ENCODE results near the gene KIF5C.

The KIF5C gene

DNA sequence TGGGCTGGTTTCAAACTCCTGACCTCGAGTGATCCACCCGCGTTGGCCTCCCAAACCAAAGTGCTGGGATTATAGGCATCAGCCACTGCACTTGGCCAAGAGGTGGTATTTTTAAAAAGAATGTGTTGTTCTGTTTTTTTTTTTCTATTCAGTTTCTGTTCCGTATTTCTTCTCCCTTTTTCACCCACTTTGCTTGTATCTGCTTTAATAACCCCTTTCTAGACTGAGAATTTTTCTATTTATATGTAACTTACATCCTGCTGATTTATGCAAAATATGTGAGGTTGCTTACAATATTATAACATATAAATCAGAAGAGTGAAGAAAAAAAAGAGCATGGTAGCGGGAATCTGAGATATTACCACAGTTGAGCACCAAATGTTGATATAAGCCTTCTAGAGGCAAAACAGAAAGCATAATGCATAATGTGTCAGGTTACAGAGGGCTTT lies 146.3 kb downstream of the KIF5C start:
- DNase-seq = no peak

DNA sequence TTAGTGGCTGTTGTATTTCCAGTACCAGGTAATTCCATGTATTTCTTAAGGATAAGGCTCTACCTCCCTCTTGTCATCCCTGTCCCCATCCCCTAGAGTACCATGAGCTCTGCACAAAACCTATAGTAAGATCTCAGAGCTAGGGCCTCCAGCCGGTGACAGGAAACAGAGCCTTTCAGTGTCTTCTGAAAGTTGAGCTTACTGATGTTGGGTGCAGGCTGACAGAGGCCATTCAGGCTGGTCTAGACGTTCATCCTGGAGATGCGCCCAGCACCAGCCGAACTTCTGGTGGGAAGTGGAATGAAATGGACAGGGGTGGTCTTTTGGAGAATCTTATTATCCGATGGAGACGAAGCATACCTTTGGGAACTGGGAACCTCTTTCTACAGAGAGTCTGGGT lies 146.7 kb downstream of the KIF5C start:
- DNase-seq = no peak

DNA sequence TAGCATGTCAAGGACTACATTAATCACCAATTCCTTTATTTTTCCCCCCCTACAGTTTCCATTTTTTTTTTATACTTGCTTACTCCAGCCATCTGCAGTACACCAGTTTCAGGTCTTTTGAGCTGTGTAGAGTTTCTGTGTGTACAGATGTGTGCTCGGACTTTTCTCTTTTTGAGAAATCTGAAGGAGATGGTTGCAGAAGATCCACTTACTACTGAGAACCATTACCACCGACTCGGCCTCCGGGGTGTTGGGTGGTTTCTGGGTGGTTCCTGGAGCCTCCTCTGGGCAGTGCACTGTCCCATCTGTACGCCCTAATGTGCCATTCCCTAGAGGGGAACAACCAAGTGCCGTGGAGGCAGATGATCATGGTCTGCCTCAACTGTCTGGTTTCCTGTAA lies 148.1 kb downstream of the KIF5C start:
- no peak for DNase-seq

DNA sequence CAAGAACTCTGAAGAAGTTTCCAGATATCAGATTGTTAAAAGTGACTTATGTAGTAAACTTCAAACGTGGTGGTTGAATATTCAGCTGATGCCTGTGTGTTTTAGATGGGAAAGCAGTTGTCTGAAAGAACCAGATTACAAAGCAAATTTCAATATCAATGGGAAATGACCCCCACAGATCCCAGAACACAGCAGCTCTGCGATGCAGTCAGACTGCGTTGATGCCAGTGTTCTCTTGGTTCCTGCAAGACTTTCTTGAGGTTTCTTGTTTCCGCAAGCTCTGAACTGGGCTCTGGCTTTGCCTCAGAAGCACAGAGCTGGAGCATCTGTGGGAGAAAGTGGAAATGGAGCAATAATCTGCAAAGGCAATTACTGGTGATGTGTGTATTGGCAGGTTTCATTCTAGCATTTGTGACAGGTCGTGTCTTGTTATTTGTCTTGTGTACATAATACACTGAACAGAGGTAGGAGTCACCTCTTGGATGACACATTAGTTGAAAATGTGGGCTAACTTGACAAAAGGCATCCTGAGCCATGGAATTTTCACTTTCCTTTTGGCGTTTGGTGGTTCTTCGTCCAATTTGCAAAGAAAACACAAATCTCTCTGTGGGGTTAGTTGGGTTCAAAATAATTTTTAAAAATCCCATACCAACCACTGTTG lies 152.7 kb downstream of the KIF5C start:
- DNase-seq = no peak

DNA sequence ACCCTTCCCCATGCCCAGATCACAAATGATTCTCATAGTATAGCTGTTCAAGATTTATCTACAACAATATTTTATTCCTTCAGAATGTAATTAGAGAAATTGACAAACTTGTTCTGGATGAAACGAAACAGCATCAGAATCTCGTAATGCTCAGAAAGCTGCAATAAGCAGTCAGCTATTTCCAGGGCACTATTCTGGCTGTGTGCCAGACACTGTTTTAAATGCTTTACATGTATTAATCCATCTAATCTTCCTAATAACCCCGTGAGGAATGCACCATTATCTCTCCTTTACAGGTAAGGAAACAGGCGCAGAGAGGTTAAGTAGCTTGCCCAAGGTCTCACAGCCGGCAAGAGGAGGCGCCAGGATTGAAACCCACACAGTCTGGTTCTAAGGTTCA lies 153.3 kb downstream of the KIF5C start:
- DNase-seq = no peak

DNA sequence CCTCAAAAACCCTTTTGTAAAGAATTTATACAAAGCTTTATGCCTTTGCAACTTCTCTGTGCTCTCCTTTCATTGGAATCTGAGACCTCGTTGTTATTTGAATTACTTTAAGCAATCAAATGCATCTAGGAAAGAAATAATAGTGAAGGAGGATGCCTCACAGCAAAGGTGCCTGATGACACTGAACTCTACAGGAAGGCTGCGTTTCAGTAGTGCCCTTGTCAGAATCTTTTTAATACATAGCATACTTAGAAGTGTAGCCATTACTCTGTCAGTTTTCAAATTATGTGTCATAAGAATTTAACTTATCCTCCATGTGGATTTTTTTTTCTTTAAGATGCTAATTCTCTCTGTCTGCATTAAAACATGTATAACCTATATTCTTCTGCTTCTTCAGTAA lies 153.9 kb downstream of the KIF5C start:
- DNase-seq = no peak

DNA sequence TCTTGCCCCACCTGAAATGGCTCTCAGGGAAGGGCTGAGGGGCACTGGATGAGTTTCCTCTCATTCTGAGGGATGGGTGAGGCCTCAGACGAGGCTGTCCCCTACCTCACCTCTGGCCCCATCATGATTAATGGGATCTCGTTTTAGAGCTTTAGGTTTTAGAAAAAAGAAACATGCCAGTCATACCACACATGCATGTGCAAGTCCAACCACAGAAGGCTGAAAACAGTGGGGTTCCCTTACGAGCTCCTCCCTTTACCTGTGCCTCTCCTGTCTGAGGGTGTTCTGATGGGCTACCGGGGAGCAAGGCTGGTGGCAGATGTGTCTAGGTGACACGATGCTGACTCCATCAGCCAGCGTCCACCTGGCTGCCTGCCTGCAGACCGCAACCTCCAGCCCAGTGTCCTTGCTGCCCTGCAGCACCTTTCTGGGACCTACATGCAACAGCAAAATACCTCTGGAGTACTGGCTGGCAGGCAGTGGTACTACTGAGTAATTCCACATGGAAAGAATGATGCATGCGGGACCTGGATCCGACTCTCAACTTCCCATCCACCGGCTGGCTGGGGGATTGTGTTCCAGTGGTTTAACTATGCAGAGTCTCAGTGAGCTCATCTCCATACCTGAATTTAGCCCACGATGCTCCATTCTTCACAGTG lies 154.4 kb downstream of the KIF5C start:
- DNase-seq = no peak

DNA sequence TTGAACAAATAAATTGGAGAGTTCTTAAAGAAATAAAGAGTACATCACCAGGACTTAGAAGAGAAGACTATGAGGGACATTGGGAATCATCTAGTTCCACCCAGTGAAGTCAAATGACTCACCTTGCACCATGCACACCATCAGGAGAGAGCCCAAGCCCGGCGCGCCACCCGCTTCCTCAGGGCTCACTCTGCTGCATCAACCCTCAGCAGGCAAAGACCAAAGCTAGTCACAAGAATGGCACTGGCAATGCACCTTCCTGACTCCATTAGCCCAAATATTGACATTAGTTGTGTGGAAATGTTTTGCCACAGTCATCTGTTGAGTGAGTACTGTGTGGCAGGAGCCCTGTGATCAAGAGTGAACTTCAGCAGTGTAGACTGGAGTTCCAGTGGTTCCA lies 156.4 kb downstream of the KIF5C start:
- DNase-seq = no peak

DNA sequence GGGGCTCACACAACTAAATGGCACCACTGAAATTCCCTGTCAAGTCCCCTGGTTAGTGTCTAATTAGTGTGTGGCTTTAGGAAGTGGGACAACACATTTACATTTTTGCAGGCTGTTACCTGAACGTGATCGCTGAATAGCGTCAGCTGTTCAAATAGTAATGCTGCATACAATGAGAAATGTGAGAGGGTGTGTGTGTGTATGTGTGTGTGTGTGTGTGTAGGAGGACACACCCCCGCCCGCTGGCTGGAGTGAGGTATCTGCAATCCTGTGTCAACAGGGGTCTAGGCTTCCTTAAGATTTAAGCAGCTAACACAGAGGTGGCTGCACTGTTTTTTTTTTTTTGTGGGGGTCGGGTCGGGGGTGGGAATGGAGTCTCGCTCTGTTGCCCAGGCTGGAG lies 158.7 kb downstream of the KIF5C start:
- no peak for DNase-seq

DNA sequence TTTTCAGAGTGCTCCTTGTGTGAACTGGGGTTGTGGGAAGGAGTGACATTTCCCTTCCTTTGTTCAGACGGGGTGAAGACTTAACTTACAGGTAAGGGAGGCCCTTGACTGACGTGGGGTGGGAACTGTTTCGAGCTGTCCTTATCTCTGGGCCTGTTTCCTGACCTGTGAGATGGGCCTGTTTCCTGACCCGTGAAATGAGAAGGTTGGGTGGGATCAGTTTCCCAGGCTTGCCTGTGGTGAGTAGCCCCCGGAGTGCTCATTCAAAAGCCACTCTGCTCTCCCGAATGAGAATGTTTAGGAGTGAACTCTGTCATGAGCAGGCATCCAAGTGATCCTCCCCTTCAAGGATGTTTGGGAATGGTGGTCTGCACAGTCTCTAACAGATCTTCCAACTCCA lies 159.4 kb downstream of the KIF5C start:
- DNase-seq = no peak

DNA sequence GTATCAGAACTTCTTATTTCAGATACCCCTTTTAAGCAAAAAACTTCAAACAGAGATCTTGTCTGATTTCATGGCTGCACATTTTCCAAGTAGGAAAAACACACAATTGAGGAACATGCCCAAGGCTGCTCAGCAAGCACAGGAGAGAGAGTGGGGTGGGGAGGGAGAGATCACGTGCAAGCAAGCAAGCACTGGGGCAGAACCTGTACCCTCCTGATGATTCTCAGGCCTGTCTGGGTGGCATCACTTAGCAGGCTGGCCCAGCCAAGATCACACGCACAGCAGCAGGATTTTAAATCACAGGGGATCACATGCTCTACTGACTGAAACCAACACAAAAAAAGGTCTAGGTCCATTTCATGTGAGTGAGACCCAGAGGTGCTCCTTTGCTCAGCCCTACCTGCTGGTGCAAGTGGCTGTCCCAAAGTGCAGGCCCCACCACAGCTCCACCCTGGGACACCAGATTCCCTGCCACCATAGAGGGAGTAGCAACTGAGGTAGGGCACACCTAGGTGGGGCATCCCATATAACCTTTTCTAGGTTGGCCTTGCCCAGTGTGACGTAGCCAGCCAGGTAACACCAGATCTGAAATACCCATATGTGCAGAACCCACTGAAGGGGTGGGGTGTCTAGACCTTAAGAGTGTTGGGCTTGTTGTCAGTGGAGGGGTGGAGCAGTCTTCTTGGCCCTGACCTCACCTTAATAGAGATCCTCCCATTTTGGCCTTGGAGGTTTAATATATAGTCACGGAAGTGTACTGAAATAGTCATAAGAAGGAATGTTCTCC lies 161.7 kb downstream of the KIF5C start:
- DNase-seq = no peak

DNA sequence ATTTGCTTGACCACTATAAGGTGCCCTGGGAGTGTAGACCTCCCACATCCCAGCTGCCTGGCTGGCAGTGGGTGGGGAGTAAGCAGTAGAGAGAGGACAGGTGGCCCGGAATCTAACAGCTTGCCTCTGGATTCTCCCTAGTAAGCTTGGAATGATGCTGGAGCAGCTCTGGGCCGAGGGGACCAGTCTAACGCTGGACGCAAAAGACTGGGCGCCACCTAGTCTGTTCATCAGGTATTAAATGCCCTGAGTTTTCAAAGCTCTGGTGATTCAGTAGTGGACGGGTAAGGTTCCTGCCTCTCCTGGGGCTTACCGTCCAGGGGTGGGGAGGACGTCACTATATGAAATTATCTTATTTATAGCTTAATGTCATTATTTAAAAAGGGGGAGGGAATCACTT lies 162.8 kb downstream of the KIF5C start:
- DNase-seq = no peak

DNA sequence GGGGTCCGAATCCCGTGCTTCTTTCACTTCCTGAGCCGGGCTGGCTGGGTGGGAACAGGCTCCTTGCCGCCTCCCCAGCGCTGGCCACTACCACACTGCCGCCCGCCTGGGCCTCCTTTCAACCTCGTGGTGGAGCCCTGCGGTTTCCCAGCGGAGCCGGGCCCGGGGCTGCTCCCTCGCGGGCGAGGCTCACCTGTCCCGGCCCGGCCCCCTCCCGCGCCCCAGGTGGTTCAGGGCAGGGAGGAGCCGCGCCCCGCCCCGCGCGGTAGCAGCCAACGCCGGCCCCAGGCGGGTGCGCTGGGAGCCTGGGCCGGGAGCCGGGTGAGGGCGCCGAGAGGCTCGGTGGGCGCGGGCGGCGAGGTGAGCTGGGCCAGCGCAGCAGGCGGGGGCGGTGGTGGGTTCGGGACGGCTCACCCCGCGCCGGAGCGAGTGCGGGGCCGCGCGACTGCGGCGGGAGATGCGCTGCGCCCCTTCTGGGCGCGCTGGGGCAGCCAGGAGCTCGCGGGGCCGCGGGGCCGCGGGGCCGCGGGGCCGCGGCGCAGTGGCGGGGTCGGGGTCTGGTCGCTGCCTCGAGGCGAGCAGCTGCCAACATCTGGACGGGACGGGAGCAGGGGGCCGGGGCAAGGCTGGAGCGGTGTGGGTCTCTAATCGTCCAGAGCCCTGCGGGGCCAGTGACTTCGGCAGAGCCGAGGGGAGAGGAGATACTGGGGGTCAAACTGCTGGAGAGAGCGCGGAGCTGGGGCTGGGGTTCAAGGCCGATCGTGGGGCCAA lies 163.6 kb downstream of the KIF5C start, which contains the start of gene LYPD6B:
Gene LYPD6B, plus strand, starts transcription at position 258 of the 771 bp plus-strand sequence. CDS start 92,250 bp downstream, outside the sequence.
- DNase-seq = no peak

DNA sequence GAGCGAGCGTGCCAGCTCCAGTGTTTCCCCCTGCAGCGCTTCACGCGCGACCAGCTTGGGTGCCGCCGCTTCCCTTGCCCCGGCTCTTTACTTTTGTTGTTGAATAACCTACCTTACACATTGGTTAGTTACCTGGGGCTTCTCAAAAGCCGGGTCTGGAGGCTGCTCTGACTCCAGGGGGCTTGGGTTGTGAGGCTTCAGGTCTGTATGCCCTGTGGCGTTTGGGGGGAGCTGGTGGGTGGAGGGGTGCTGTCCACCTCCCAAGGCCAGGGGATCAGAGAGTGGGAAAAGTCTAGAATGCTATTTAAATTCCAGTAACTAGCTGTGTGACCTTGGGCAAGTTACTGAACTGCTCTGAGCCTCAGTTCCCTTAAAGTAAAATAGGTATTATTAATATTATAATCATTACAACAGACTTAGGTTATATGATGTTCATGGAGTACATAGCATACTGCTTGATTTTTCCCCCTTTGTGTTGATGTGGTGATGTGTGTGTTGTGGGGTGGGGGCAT lies 164.2 kb downstream of the KIF5C start:
- DNase-seq = no peak

DNA sequence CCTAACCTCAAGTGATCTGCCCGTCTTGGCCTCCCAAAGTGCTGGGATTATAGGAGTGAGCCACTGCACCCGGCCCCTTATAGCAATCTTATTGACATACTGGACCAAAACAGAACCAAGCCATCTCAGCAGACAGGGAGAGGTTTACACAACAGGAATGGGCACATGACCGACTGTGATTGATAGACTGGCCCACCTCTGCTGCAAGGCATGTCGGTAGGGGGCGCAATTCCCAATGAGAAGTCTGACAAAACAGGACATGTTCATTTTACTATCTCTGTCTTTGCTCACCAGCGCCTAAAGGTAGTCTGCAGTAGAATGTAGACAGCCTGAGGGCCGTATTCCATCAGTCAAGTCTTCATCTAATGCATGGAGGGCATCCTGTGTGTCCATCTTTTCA lies 165.4 kb downstream of the KIF5C start:
- peak; percentile 47 for DNase-seq

DNA sequence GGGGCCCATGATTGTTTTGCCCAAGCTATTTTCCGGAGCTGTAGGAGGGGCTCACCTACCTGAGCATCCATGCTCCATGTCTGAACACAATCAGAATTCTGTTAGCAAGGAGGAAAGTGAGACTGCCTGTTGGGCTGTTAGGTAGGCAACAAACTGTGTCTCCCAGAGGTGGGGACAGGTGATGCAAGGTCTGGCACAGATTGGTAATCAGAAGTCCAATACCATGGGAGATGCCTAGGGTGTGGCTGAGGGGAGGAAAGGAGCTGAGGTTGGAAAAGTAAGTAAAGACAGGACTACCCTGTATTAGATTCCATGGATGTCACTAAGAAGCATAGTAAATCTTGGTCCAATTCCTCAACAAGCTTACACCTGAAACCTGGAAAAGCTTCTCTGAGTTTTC lies 166.5 kb downstream of the KIF5C start:
- DNase-seq = no peak

DNA sequence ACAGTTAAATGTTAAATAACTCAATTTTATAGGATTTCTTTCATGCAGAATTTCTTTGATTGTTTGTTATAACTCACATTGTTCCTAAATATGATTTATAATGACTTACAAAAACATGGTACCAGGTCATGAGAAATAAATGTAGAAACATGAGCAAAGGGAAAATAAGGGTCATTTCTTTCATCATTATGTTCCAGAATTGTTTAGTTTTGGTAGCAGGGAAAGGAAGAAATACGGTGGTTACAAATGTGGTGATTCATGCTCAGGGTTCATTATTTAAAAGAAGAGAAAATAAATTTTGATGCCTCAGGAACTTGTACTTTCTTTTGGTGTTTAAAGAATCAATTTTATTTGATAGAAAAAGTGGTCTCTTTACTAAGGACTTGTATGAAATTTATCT lies 167.9 kb downstream of the KIF5C start:
- DNase-seq = no peak

DNA sequence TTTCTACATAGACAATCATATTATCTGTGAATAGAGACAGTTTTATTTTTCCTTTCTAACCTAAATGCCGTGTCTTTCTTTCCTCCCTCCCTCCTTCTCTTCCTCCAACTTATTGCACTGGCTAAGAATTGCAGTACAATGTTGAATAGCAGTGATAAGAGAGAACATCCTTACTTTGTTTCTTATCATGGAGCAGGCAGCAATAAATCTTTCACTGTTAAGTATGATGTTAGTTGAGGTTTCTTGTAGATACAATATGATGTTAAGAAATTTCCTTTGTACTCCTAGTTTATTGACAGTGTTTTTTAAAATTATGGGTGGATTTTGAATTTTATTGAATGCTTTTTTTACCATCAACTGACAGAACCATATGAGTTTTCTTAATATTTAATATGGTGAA lies 169.5 kb downstream of the KIF5C start:
- no peak for DNase-seq

DNA sequence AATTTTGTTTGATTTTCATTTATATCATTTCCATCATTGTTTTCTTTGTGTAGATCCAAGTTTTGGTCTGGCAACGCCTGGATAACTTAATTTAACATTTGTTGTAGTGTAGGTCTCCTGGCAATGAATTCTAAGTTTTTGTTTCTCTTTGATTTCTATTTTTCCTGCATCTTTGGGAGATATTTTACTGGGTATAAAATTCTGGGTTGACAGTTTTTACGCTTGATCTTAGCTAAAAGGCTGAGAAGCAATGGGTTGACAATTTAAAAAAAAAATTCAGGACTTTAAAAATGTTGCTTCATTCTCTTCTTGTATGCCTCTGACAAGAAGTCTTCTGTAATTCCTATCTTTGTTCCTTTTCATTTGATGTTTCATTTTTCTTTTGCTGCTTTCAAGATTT lies 172.1 kb downstream of the KIF5C start:
- no peak for DNase-seq

DNA sequence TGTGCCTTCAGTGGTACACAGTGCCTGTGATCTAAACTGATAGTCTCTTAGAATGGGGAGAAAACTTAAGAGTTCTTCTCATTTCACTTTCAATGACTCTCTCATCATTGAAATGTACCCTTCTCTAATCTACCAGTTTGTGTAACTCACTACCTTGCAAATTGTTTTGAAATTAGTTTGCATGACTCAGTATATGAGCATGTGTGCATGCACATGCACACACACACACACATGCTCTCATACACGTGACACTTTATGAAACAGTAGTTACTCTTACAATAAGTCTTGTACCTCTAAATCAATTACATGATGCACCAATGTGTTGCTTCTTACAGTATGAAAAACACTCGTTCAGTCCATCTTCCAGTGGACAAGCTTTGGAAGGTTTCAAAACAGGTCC lies 174.1 kb downstream of the KIF5C start:
- no peak for DNase-seq

DNA sequence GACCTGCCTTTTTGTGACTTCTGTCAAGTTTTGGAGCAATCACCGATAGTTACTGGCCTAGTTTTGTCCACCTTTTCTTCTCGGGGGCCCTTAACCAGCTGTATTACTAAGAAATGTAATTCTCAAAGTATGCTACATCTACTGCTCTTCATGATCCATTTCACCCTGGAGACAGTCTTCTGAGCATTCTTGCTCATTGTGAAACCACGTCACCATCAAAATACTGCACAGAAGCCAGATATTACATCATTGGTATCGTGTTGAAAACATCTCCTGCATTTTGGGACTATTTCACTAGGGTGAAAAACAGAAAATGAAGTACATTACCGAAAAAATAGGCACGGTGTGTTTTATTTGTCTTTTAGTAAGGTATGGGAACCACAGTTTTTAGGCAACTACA lies 175.2 kb downstream of the KIF5C start:
- no peak for DNase-seq

DNA sequence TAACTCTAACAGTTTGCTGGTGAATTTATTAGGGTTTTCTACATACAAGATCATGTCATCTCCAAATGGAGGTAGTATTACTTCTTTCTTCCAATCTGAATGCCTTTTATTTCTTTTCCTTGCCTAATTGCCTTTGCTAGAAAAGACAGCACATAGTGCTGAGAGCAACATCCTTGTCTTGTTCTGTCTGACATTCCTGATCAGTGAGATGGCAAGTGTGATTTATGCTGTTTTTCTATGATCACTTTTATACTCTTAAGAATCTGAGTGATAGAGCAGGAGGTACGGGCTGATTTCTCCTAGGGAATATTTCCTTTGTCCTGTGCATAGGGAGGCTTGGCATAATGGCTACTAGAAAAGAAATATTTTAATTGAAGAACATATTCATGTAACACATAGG lies 180.7 kb downstream of the KIF5C start:
- no peak for DNase-seq
